PC-3 (cell line): ENCODE data around the gene COLEC12.
A peak's percentile ranks its signal among the peaks of the same experiment; 100 is the strongest.

ENCODE experiments used
- EZH2 ChIP-seq: fragments of 300-600 bp; sonication (generic); IDR thresholded peaks from one replicate; pipeline ENCODE4 v1.6.1; 2017; ENCODE audit warnings: antibody characterized with exemption, mild to moderate bottlenecking, low read length; ENCODE audit not compliant: unreplicated experiment
- EZH2phosphoT487 ChIP-seq: fragments of 300-600 bp; sonication (generic); IDR thresholded peaks from 2 replicates; pipeline ENCODE4 v1.6.1; 2018; ENCODE audit warnings: mild to moderate bottlenecking, antibody characterized with exemption, low read length, borderline replicate concordance
- TF ChIP-seq, protein P1 (sequence below): fragments of 300-600 bp; sonication (generic); conservative IDR thresholded peaks from 2 replicates; pipeline ENCODE4 v1.5.1; 2017; ENCODE audit warnings: antibody characterized with exemption, low read depth, mild to moderate bottlenecking, low read length

DNA sequence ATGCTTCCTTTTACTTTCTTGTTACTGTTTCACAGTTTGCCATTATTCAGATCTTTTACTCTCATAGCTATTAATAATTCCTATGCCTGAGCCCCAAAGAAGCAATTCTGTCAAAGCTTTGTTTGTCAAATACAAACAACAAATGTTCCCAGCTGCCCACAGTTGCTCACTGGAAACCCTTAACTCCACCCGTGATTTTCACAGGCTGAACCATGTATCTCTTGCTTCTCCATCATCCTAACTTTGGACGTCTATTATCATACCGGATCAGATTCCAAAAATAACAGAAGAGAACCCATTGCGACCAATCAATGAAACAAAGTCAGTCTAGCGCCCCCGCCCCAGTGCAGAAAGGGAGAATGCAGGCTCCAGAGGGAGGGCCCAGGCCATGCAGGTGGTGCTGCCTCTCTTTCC lies 24.2 kb downstream of the COLEC12 start:
- TF ChIP-seq, protein P1, sequence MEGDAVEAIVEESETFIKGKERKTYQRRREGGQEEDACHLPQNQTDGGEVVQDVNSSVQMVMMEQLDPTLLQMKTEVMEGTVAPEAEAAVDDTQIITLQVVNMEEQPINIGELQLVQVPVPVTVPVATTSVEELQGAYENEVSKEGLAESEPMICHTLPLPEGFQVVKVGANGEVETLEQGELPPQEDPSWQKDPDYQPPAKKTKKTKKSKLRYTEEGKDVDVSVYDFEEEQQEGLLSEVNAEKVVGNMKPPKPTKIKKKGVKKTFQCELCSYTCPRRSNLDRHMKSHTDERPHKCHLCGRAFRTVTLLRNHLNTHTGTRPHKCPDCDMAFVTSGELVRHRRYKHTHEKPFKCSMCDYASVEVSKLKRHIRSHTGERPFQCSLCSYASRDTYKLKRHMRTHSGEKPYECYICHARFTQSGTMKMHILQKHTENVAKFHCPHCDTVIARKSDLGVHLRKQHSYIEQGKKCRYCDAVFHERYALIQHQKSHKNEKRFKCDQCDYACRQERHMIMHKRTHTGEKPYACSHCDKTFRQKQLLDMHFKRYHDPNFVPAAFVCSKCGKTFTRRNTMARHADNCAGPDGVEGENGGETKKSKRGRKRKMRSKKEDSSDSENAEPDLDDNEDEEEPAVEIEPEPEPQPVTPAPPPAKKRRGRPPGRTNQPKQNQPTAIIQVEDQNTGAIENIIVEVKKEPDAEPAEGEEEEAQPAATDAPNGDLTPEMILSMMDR, result 0 out of 2 replicates have a peak, but pooled peaks have one; percentile 12
- TF ChIP-seq EZH2, result no peak
- TF ChIP-seq EZH2phosphoT487, result no peak
